HG03060 (cell line): ENCODE measurements around the gene WWOX.

Experiments used
- ATAC-seq: cut with Tn5 transposase; IDR thresholded peaks from one replicate; pipeline ENCODE4 v1.9.1; 2021; ENCODE audit warnings: low read depth, moderate number of reproducible peaks; ENCODE audit not compliant: unreplicated experiment

WWOX gene

DNA sequence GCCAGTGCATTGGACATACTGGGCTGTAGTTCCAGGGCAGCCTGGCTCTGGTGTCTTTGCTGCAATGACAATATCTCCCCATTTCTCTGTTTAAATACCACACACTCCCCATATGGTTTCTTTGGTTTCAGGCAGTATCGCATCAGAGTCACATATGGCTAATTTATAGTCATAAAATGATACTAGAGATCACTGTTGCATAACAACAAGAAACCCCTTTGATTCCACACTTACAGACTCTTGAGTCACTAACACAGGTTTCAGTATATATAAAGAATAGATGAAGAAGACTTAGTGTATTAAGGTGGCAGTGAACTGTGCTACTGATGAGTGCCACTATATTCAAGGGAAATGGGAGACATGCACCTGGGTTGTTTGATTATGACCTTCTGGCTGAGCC is 281.6 kb downstream of the WWOX start:
- no peak for ATAC-seq

DNA sequence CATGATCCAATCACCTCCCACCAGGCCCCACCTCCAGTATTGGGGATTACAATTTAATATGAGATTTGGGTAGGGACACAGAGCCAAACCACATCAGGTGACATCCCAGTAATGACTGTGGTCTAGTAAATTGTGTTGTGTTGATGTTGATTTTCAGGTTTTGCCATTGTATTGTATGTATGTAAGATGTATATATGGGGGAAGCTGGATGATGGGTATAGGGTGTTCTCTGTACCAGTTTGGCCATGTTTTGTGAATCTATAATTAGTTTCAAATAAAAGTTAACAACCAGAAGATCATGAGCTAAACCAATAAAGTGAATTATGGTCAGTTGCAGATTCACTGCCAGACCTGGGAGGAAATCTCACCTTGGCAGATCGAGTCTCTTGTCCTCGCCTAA is 283.7 kb downstream of the WWOX start:
- no peak for ATAC-seq

DNA sequence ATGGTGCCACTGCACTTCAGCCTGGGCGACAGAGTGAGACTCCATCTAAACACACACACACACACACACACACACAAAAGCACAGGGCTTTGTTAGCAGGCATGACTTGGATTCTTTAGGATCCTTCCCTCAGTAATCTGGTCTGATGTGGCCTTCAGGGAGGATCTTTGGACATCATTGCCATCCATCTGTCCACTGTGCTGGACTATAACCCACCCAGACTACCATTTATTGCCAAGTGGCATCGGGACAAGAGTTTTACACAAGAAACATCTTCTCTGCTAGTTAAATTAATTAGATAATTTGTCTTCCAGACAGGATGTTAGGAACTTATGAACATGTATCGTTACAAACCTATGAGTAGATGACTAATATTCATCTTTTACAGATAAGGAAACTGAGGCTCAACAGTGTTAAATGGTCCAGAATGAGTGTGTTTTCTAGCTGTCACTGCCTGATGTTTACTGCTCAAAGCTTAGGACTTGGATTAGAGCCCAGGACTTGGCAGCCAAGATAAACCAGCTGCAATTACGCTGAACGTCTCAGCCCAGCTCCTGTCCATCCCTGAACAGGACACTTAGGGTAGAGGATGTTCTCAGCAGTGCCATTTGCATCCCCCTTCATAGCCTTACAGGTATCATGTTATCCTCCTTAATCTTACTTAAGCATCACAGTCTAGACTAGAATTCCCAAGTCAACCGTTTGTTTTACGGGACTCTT is 285.8 kb downstream of the WWOX start:
- ATAC-seq = no peak

DNA sequence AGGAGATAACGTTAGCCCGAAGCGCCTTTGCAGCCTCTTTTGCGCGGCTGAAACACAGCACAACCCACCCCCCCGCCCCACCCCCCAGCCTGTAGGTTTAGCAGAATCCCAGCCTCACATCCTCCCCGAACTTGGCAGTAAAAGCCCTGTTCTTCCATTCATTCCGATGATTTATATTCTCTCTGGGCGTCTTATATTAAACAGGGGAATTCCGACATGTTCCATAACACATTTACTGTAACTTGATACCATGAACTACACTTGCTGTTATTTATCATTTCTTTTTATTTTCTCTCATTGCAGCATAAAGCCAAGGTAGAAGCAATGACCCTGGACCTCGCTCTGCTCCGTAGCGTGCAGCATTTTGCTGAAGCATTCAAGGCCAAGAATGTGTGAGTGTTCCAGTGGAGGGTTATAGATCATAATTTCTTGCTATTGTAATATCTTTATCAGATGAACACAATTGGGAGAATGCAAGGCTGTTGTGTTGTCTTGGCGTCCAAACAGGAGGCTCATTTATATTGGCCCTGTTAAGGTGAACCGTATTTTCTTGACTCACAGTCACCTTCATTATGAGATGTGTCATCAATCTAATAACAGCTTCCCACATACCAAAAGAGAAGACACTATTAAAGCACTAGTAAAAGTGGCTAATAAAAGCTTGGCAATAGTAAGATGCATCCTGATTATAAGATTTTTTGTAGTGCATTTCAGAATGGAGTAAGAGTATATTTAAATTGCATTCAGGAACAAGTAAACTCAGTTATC is 287.3 kb downstream of the WWOX start:
- ATAC-seq = no peak

DNA sequence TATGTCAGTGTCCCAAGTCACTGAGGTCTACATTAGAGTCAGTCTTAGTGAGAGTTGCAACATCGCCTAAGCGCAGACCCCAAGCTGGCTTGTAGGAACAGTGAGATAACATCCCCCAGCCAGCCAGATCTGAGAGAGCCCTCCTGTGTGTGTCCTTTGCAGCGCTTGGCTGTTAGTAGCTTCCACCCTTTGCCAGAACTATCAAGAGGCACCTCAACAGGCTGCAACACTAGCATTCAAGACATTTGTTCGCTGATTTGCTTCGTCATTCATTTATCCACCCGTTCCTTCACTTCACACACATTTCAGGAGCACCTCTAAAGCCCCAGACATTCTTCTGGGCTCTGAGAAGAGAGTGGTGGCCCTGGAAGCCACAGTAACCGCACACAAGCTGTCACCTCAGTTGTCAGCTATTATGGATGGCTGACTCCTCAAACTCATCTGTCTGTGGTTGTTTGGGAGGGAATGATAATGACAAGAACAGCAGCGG is 289.6 kb downstream of the WWOX start:
- ATAC-seq = no peak

DNA sequence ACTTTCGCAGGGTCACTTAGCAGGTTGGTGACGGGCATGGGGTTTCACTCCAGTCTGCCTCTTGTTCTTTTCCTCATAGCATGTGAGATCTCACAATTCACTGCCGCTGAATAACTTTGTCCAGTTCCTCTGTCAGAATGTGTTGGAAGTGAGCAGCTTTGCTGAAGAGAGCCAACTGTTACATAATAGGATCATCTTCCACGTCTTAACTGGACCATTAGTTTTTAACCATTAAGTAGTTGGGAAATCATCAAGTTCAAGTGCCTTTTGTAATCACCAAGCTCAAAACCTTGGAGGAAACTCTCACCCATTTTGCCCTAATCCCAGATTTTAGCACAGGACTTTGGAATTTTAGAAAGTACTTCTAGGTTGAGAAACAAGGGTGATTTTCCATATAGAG is 290.6 kb downstream of the WWOX start:
- no peak for ATAC-seq

DNA sequence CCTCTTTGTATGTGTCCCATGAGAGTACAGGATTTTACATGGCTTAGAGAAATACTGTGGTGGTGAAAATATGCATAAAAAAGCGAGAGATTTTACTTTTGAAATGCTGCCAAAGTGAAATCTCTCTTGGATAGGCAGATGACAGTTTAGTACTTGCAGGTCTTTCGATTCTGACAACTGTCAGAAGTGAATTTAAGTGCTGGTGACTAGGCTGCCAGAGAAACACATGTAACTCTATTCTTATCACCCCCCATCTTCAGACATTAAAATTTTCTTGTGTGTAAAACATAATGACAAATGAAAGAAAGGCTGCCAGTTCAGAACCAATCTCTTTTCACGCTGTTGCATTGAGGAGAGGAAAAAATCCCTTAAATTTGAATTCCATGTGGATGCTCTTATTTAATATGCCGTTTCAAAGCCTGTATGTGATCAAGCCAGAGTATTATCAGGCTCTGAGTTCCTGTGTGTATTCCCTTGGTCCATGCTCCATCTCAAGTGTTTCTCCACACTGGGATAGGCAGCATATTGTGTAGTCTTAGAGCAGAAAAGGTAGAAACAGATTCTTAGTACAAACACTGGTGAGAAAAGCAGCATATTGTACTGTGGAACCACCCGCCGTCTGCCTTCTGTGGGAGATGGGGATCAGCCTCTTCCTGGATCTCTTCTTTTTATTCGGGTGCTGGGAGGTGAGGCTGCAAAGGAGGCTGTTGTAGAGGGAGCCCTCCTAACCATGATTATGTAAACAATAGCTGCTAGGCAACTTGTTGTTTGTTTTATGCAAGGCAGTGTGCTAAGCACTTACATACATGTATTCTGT is 291.3 kb downstream of the WWOX start:
- no peak for ATAC-seq

DNA sequence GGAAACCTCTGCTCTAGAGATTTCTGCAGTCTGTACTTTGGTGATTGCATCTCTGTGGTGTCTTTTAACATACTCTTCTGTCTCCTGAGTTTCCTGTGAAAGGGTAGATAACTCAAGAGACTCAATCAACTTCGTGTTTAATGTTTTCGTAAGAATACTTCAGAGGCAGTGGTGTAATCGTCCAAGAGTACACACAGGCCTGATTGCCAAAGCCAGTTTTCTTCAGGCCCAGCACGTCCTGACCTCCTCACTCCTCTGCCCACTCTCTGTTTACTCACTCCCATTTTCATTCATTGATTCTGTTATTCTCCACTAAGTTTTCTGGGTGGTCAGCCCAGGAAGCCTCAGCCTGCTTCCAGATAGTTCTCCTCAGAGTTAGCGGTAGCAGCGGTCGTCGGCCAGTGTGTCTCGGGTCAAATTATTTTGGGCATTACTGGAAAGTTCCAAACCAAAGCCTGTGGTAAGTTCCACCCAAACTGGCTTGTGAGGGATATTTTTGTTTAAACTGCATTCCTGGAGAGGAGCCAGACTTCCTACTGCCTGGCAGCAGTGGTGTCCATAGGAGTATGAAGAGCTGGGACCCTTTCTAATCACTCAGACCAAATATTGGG is 293.2 kb downstream of the WWOX start:
- ATAC-seq = no peak

DNA sequence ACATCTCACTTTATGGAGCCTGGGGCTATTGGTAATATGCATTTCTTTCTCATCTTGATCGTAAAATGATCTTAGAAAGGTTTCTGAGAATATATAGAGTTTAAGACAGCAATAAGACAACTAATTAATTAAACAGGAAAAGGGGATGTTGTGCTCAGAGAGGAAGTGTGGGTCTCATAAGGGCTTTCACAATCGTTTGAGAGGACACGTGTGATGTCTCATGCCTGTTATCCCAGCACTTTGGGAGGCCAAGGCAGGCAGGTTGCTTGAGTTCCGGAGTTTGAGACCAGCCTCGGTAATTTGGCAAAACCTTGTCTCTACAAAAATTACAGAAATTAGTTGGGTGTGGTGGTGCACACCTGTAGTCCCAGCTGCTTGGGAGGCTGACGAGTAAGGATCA is 295.6 kb downstream of the WWOX start:
- ATAC-seq = no peak

DNA sequence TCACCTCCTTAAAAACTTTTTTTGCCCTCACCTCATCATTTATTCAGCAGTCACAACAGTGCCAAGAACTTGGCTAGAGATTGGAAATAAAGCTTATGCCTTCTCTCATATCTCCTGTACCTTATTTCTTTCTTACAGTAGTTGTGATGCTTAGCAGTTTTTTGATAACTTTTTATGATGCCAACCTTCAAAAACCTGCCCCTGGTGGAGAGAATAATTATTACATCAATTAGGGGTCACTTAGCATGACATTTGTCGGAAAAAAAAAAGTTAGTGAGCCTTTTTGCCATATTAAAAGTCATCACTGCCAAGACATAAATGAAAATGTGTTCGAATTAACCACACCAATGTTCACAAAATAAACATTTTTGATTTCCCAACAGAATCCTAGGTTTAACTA is 296.6 kb downstream of the WWOX start:
- no peak for ATAC-seq

DNA sequence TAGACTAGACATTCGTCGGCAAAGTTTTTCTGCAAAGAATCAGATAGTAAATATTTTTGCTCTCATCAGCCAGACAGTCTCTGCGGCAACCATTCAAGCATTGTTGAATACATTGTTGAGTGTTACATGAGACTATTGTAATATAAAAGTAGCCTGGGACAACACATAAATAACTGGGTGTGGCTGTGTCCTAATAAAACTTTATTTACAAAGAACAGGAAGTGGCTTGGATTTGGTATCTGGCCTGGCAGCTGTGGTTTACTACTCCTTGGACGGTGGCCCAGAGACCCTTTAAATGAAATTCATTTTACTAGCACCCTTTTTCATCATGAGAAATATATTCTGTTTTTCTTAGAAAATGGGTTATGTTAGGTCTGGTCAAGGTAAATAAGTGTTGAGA is 297.2 kb downstream of the WWOX start:
- ATAC-seq = no peak

DNA sequence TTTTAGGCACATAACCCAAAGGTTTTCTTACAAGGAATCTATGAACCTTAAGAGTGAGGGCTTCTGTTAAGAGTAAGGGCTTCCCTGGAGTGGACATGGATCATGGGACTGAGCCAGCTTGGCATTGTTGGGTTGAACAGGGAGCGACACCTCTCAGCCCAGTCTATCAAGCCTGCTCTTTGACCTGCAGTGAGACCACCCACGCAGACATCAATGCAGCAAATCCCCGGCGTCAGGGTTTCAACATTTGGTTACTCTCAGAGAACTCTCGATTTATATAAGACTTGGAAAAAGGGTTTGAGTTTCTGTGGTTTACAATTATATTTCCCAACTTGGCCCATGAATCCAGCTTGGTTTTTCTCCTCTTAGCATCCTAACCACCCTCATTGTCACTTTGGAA is 299.9 kb downstream of the WWOX start:
- no peak for ATAC-seq

DNA sequence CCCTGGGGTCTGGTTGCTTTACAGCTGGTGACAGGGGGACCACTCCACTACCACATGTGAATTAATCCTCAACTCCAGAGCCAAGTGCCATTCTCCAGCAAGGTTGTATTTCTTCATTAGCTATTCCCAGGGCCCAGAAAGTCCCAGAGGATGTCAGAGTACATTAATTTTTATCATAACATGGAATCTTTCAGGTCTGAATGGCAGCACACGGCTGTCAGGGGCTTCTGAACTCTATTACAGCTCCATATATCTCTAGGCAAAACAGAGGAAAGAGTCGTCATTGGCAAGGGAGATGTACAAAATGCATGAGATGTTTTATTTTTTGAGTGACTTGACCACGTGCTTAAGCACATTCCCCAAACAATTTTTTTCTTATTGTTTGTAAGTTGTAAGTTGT is 303.4 kb downstream of the WWOX start:
- no peak for ATAC-seq

DNA sequence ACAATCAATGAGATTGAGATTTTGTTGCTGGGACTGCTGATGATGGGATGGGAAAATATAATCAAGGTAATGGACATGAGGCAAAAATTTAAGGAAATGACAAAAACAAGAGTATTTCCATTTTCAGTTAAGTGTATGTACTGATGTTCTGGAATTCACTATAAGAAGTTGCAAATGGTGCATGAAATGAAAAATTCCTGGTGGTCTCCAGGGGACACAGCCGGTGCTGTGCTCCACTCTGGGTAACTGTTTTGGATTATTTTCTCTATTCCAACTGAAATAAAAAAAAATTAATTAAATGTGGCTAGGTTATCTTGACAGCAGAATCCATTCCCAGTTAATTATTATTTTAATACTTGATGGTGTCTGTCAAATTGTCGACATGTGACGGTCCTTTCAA is 305.6 kb downstream of the WWOX start:
- no peak for ATAC-seq

DNA sequence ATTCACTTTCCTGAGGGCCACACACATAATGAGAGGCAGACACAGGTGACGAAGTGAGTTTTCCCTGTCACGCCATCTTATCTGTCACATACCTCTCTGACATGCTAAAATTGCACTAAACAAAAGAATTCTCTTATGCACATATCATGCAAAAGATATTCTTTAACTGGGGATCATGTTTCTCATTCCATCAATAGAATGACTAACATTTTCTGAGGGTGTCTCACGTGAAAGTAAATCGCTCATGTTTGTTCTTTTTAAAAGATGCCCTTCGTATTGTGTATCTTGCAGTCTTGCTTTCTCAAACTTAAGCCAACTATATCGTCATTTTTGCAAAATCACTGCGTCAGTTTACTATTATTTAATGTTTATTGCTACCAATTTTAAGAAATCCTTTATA is 306.4 kb downstream of the WWOX start:
- no peak for ATAC-seq

DNA sequence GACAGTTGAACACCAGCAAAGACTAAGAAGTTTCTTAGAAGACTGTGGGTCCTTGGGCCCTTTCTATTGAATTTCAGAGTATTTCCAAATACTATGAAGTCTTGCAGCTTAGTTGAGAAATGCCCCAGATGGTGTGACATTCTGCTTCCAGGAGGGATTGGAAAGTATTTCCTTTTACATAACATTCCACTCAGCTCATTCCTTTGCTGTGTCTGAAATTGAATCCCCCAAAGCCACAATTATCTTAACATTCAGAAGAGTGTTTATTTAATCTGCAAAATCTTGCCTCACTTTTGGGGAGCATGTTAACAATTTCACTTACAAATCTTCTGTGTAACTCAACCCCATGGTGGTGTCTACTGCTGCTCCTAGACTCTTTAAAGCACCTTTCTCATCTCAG is 307.7 kb downstream of the WWOX start:
- no peak for ATAC-seq

DNA sequence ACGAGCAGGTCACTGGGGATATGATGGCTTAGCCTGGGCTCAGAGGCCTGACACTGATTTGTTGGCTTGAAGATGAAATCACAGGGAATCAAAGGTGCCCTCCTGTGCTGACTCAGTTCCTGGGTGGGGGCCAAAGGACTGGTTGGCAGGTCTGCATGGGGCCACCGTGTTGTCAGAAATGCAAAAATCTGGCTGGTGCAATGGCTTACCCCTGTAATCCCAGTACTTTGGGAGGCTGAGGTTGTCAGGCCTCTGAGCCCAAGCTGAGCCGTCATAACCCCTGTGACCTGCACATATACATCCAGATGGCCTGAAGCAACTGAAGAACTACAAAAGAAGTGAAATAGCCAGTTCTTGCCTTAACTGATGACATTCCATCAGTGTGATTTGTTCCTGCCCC is 314.2 kb downstream of the WWOX start:
- ATAC-seq = no peak

DNA sequence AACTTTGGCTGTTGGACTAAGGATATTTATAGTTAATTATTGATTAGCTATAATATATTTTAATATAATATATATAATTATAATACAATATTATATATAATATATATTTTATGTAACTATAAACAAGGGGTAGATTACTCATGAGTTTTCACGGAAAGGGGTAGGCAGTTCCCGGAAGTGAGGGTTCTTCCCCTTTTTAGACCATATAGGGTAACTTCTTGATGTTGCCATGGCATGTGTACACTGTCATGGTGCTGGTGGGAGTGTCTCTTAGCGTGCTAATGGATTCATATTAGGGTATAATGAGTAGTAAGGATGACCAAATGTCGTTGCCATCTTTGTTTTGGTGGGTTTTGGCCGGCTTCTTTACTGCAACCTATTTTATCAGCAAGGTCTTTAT is 315.6 kb downstream of the WWOX start:
- no peak for ATAC-seq

DNA sequence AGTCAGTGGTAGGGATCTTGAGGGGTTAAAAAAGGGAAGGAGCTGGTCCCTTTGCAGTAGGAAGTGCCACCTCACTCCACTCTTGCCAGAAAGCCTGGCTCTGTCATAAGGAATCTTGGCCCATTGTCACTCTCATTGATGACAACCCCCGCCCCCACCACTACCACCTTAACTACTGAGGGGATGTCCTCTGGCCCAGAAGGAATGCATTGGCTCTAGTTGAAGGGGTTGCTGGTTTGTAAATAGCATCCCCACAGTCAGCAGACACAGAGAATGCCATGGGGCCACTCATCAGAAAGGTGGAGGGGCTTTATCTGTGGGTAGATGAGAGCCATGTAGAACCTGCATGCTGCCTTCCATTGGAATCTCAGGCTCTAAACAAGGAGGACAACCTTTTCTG is 316.2 kb downstream of the WWOX start:
- no peak for ATAC-seq

DNA sequence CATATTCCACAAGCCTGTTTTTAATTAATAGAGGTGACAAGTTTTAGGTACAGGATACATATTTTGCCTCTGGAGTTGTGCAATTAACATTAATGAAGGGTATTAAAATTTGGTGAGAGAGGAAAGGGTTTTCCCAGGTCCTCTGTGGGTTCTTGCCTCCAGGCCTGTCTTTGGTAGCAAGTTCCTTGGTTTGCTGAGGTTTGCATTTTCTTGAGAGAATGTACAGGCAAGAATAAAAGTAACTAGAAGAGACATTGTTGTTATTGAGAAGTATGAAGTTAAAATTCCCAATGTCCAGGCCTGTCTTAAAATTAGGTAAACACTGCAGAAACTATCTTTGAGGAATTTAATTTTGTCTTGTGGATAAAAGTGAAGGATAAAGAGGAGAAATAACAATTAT is 316.9 kb downstream of the WWOX start:
- ATAC-seq = no peak

DNA sequence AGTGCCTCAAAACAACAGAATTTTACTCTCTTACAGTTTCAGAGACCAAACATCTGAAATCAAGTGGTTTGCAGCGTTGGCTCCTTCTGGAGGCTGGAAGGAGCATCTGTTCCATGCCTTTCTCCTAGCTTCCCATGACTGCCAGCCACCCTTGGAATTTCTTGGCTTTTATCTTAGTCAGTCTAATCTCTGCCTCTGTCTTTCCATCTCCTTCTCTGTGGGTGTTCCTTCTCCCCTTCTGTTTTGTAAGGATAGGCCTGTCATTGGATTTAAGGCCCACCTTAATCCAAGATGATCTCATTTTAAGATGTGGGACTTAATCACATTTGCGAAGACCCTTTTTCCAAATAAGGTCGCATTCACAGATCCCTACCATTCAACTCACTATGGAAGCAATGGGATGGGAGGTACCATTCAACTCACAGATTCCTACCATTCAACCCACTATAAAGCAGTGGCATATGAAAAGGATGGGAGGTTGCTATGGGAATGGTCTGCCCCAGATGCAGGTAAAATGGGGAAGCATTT is 321.8 kb downstream of the WWOX start:
- ATAC-seq = no peak
